ENCODE results near the gene DCUN1D5.

The DCUN1D5 gene

DNA sequence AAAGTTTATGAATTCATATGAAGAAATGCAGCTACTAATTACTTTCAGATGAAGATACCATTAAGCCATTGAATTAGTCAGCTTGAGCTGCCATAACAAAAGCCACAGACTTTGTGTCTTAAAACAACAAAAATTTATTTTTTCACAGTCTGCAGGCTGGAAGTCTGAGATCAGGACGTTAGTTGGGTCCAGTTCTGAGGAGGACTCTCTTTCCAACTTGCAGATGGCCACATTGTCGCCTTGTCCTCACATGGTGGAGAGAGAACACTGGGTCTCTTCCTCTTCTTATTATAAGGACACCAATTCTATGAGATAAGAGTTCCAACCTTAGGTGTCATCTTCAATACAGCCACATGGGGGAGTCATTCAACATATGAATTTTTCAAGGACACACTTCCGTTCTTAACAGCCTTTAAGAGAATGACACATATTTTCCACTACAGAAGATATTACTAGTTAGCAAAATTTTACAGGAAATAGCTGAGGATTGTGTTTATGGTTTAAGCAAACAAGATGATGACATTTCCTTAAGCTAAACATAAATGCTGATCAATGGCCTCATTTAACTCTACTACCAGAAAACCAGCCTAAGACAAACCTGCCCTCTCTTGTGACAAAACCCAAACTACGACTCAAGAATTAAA, 56.0 kb downstream of the DCUN1D5 start:
- no peak for TF ChIP-seq TAF1 (IDR thresholded peaks at IDR 0.05; ENCODE audit: borderline replicate concordance, insufficient read depth, low read length)
- no peak for TF ChIP-seq SIN3A (IDR thresholded peaks at IDR 0.05; ENCODE audit: borderline replicate concordance, insufficient read depth, low read length)
- TF ChIP-seq FOXP2 (optimal IDR thresholded peaks at IDR 0.05; ENCODE audit: borderline replicate concordance, extremely low read depth, extremely low read length, insufficient read depth) = no peak
- TF ChIP-seq POLR2AphosphoS5 (IDR thresholded peaks at IDR 0.05; ENCODE audit: low read depth, low read length) = no peak
- no peak for TF ChIP-seq REST (IDR thresholded peaks at IDR 0.05; ENCODE audit: insufficient read depth in 1 of 2, low read depth in 2 of 2, low read length in 2 of 2)

DNA sequence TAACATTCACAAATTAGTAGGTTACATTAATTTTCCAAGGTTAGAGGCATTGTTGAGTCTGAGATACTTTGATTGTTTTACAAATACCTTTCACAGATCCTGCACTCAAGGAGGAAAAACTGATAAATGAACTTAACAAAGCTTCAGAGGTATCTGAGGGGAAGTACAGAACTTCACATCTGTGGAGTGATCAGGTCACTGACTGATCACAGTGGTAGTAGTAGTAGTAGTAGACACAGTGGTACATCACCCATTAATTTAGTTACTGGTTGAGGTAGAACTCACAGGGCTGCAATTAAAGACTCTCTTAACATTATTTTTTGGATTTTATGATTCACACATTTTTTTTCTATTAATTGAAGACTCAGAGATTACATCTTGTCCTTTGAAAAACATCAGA, 56.7 kb downstream of the DCUN1D5 start:
- TF ChIP-seq TAF1 (IDR thresholded peaks at IDR 0.05; ENCODE audit: borderline replicate concordance, insufficient read depth, low read length) (no peak), REST (IDR thresholded peaks at IDR 0.05; ENCODE audit: insufficient read depth in 1 of 2, low read depth in 2 of 2, low read length in 2 of 2) (no peak), FOXP2 (optimal IDR thresholded peaks at IDR 0.05; ENCODE audit: borderline replicate concordance, extremely low read depth, extremely low read length, insufficient read depth) (no peak), SIN3A (IDR thresholded peaks at IDR 0.05; ENCODE audit: borderline replicate concordance, insufficient read depth, low read length) (no peak), POLR2AphosphoS5 (IDR thresholded peaks at IDR 0.05; ENCODE audit: low read depth, low read length) (no peak)

GRCh38 chr11:103031834-103032233, 60.1 kb downstream of the DCUN1D5 start:
- TF ChIP-seq FOXP2 (optimal IDR thresholded peaks at IDR 0.05; ENCODE audit: borderline replicate concordance, extremely low read depth, extremely low read length, insufficient read depth) = no peak
- TF ChIP-seq TAF1 (IDR thresholded peaks at IDR 0.05; ENCODE audit: borderline replicate concordance, insufficient read depth, low read length) = no peak
- no peak for TF ChIP-seq REST (IDR thresholded peaks at IDR 0.05; ENCODE audit: insufficient read depth in 1 of 2, low read depth in 2 of 2, low read length in 2 of 2)
- no peak for TF ChIP-seq POLR2AphosphoS5 (IDR thresholded peaks at IDR 0.05; ENCODE audit: low read depth, low read length)
- no peak for TF ChIP-seq SIN3A (IDR thresholded peaks at IDR 0.05; ENCODE audit: borderline replicate concordance, insufficient read depth, low read length)

DNA sequence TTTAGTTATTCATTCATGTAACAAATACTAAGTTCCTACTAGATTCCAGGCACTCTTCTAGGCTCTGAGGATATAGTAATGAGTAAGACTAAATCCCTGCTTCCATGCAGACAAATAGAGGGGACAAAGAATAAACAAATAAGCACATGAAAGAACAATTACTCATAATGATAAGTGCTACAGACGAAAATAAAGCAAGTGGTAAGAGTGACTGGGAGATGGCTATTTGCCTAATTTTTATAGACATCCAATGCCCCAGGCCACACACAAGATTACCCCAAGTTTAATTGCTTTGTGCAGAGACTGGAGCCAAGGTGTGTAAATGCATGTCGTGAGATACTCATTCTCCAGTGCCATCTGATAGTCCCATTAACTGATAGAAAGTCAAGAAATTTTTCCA, 62.6 kb downstream of the DCUN1D5 start:
- TF ChIP-seq TAF1 (IDR thresholded peaks at IDR 0.05; ENCODE audit: borderline replicate concordance, insufficient read depth, low read length) = no peak

DNA sequence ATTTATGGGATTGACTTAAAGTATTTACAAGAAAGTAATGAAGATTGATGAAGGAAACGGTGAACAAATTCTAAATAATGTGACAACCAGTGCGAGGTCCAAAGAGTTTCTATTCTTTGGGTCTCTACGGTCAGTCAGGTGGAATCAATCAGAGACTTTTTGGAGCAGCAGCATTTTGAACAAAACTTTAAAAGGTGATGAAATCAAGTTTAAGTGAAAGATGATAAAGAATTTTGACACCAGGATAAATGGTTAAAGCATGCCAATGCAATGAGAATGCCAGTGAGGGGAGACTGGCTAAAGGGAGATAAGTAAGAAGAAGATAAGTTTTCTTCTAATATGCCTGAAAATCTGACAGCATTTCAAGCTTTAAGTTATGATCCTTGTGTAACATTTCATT, 67.9 kb downstream of the DCUN1D5 start:
- no peak for TF ChIP-seq REST (IDR thresholded peaks at IDR 0.05; ENCODE audit: insufficient read depth in 1 of 2, low read depth in 2 of 2, low read length in 2 of 2)

Measured in PFSK-1 (cell line).